Brain microvascular endothelial cell (primary cell): Measurements from ENCODE around the gene CXCL17.
"Not testable (repeated sequence)": the region's sequence is repeated elsewhere in the genome, so short reads cannot be mapped to it uniquely, and the experiment has no call there.

ENCODE experiments used
- DNase-seq: peaks from one replicate; pipeline ENCODE4 v3.0.0-alpha.2; 2020
- H3K27ac ChIP-seq: fragments of 250-450 bp; sonication (Bioruptor Pico); 2 replicates; pipeline ENCODE4 v1.5.1; 2020; ENCODE audit warnings: mild to moderate bottlenecking, moderate library complexity
- H3K27me3 ChIP-seq: fragments of 250-450 bp; sonication (Bioruptor Pico); replicated peaks from 2 replicates; pipeline ENCODE4 v1.5.1; 2020; ENCODE audit warnings: mild to moderate bottlenecking
- H3K36me3 ChIP-seq: fragments of 250-450 bp; sonication (Bioruptor Pico); replicated peaks from 2 replicates; pipeline ENCODE4 v1.5.1; 2020; ENCODE audit warnings: mild to moderate bottlenecking
- H3K4me3 ChIP-seq: 2 replicates; pipeline ENCODE4 v1.5.1; 2011; ENCODE audit warnings: low read depth, mild to moderate bottlenecking, control low read depth, low read length, moderate library complexity
- in situ Hi-C: cut with HindIII; loops from 2 replicates; pipeline ENCODE4 v1.10.0; 2017; ENCODE audit warnings: low sequenced_read_pairs, low pct_ligation_motif_present
- TF ChIP-seq, protein P1 (sequence below): IDR thresholded peaks from 2 replicates; pipeline ENCODE4 v1.5.1; 2011; ENCODE audit warnings: low read depth, mild to moderate bottlenecking, moderate library complexity, low read length, control low read depth, inconsistent platforms; ENCODE audit errors: missing control alignments

The CXCL17 gene

DNA sequence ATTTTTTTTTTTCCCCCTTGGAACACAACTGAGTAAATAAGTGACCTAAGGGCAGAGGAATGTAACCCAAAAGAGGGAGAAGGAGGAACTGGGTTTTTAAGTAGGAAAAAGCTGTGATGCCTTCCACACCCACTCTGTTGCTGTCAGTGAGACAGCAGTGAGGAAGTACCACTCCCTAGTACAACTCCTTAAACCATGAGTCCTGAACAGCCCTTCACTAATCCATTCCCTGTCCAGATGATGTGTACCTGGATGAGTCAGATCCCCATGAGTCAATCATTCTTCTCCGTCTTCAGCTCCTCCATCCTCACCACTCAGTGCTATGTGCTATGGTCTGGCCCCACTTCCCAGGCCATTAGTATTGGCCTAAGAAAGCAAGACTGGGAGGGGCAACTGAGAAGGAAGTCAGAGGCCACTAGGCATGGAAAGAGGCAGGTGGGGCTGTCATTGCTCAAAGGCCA is 12.9 kb upstream of the CXCL17 start:
- Histone ChIP-seq H3K27ac (no peak overlapping the region), H3K4me3 (no peak overlapping the region), H3K36me3 (no peaks in the 10 kb centered on the region), H3K27me3 (peaks cover 6% of the 10 kb centered on the region)
- in situ Hi-C loops, result no loop called here
- no peak for DNase-seq
- TF ChIP-seq, protein P1, sequence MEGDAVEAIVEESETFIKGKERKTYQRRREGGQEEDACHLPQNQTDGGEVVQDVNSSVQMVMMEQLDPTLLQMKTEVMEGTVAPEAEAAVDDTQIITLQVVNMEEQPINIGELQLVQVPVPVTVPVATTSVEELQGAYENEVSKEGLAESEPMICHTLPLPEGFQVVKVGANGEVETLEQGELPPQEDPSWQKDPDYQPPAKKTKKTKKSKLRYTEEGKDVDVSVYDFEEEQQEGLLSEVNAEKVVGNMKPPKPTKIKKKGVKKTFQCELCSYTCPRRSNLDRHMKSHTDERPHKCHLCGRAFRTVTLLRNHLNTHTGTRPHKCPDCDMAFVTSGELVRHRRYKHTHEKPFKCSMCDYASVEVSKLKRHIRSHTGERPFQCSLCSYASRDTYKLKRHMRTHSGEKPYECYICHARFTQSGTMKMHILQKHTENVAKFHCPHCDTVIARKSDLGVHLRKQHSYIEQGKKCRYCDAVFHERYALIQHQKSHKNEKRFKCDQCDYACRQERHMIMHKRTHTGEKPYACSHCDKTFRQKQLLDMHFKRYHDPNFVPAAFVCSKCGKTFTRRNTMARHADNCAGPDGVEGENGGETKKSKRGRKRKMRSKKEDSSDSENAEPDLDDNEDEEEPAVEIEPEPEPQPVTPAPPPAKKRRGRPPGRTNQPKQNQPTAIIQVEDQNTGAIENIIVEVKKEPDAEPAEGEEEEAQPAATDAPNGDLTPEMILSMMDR, result no peak

GRCh38 chr19:42455086-42455485 is 12.3 kb upstream of the CXCL17 start:
- H3K27ac ChIP-seq, result no peak overlapping the region
- no peak overlapping the region for H3K4me3 ChIP-seq
- peaks cover 6% of the 10 kb centered on the region for H3K27me3 ChIP-seq
- no peak for DNase-seq
- TF ChIP-seq, protein P1, result no peak
- in situ Hi-C loops, result no loop called here
- no peaks in the 10 kb centered on the region for H3K36me3 ChIP-seq

GRCh38 chr19:42452590-42452989 is 9.8 kb upstream of the CXCL17 start:
- Histone ChIP-seq H3K27ac (no peak overlapping the region), H3K36me3 (no peaks in the 10 kb centered on the region), H3K4me3 (no peak overlapping the region), H3K27me3 (peaks cover 6% of the 10 kb centered on the region)
- in situ Hi-C loops, result no loop called here
- TF ChIP-seq, protein P1, result no peak
- no peak for DNase-seq

DNA sequence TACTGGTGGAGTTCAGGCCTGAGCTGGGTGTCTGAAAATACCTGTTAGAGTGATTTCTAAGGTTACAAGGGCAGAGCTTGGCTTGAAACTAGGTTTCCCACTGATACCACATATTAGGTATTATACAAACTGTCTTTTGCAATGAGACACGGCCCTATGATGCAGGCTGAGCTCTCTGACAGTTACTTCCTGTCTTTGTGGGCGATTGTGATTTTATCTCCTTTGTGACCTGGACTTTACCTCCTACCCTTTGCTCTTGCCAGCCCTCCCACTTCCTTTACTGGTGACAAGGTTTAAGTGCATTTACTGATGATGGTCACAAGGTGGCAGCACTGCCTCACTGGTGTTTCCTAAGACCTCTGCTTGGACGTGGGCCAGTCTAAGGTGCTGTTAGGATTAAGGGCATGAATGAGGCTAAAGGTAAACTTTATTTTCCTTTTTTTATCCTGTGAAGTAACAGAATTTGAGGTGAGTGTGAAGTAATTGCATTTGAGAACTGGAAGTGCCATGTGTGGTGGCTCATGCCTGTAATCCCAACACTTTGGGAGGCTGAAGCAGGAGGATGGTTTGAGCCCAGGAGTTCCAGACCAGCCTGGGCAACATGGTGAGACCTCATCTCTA is 7.7 kb upstream of the CXCL17 start:
- peaks cover 6% of the 10 kb centered on the region for H3K27me3 ChIP-seq
- TF ChIP-seq, protein P1, result peak; percentile 89
- H3K36me3 ChIP-seq, result no peaks in the 10 kb centered on the region
- H3K27ac ChIP-seq, result no peak overlapping the region
- peak; percentile 62 for DNase-seq
- H3K4me3 ChIP-seq, result no peak overlapping the region
- in situ Hi-C loops, result no loop called here

- H3K36me3 ChIP-seq, DNase-seq, in situ Hi-C loops, H3K27ac ChIP-seq, H3K27me3 ChIP-seq, H3K4me3 ChIP-seq: not testable (repeated sequence)
Measured at GRCh38 chr19:42448306-42448705, 5.6 kb upstream of the CXCL17 start.

GRCh38 chr19:42445948-42446347 is 3.2 kb upstream of the CXCL17 start:
- Histone ChIP-seq H3K27me3 (no peaks in the 10 kb centered on the region), H3K4me3 (no peak overlapping the region), H3K27ac (no peak overlapping the region), H3K36me3 (no peaks in the 10 kb centered on the region)
- no peak for DNase-seq
- TF ChIP-seq, protein P1, result no peak
- in situ Hi-C loops, result no loop called here
